GM18870 (cell line): ENCODE data around the gene CAMP.
"Not testable (repeated sequence)": the region's sequence is repeated elsewhere in the genome, so short reads cannot be mapped to it uniquely, and the experiment has no call there.

ENCODE experiments used
- ATAC-seq: cut with Tn5 transposase; IDR thresholded peaks from one replicate; pipeline ENCODE4 v1.9.1; 2021; ENCODE audit warnings: moderate library complexity; ENCODE audit not compliant: unreplicated experiment

CAMP gene

DNA sequence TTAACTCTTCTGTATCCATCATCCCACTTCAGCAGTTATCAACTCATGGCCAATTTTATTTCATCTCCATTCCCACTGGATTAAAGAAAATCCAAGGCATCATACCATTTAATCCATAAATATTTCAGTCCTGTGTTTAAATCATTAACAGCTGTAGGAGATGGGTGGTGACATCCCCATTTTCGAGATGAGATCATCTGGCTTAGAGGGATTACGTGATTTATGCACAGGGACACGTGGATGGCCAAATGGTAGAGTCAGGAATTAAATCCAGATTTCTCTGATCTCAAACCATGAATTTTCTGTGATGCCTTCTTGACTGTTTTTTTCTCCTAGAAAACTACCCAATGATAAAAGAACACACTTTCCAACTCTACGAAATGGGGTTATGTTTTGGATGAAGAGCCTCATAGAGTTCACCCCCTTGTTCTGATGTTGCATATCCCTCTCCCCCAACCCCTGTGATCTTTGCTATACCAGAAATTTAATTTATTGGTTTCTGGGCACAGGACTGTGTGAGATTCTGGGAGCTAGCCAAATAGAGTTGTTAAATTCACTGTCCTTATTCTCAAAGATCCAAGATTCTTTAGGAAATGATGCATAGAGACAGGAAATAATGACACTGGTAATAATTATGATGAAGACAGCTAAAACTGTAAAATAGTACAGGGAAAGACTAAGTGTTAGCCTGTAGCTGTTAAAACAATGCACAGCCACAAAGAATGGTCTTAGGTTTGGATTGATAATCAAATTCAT, 25.0 kb downstream of the CAMP start:
- ATAC-seq: no peak

DNA sequence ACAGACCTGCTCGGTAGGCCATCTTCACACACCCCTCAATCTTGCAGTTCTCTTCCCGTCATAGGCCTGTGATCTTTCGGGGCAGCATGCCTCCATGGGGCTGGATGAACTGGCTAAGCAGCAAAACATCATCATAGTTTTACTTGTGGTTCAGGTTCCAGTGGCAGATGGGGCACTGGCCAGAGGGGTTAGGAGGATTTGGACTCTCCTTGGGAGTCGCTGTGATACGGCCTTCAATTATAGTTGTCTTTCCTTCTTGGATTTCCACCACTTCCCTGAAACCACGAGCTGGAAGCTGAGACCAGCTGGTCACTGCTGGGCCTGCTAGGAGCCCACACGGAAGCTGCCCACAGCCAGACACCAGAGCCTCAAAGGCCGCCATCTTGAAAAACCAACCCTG, 33.3 kb downstream of the CAMP start:
- ATAC-seq: no peak

DNA sequence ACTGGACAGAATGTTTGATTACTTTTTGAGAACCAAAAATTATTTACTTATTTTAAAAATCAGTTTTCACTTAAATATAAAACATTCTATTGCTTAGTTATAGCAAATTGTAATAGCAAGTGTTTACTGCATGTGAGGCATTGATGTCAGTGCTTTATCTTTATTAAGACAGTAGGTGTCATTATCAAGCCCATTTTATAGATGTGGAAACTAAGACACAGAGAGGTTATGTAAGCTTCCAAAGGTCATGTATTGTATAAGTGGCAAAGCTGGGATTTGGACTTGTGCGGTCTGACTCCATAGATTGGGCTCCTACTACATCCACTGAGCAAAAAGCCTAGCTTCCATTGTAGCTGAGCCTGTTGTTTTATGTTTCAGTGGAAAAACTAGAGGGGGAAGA, 35.2 kb downstream of the CAMP start:
- no peak for ATAC-seq

DNA sequence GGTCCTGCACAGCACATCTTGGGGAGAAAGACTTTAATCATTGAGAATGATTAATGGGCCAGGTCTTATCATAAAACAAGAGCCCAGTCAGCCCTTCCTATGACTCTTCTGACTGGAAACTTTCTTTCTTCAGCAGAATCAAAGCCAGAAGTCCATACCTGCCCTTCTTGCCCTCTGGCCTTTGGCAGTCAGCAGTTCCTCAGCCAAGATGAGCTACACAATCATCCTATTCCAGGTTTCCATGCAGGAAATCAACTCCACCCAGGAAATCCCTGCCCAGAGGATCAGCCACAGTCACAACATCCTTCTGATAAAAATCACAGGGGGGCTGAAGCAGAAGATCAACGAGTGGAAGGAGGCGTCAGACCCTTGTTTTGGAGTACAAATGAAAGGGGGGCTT, 44.5 kb downstream of the CAMP start:
- ATAC-seq: no peak

DNA sequence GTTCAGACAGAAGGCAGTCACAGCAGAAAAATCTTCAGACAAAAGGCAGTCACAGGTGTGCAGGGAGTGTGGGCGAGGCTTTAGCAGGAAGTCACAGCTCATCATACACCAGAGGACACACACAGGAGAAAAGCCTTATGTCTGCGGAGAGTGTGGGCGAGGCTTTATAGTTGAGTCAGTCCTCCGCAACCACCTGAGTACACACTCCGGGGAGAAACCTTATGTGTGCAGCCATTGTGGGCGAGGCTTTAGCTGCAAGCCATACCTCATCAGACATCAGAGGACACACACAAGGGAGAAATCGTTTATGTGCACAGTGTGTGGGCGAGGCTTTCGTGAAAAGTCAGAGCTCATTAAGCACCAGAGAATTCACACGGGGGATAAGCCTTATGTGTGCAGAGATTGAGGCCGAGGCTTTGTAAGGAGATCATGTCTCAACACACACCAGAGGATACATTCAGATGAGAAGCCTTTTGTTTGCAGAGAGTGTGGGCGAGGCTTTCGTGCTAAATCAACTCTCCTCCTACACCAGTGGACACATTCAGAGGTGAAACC, 45.2 kb downstream of the CAMP start:
- no peak for ATAC-seq

DNA sequence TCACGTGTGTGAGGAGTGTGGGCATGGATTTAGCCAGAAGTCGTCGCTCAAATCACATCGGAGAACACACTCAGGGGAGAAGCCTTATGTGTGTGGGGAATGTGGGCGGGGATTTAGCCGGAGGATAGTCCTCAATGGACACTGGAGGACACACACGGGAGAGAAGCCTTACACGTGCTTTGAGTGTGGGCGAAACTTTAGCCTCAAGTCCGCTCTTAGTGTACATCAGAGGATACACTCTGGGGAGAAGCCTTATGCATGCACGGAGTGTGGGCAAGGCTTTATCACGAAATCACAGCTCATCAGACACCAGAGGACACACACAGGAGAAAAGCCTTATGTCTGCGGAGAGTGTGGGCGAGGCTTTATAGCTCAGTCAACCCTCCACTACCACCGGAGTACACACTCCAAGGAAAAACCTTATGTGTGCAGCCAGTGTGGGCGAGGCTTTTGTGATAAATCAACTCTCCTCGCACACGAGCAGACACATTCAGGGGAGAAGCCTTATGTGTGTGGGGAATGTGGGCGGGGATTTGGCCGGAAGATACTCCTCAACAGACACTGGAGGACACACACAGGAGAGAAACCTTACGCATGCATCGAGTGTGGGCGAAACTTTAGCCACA, 45.8 kb downstream of the CAMP start:
- ATAC-seq: no peak

DNA sequence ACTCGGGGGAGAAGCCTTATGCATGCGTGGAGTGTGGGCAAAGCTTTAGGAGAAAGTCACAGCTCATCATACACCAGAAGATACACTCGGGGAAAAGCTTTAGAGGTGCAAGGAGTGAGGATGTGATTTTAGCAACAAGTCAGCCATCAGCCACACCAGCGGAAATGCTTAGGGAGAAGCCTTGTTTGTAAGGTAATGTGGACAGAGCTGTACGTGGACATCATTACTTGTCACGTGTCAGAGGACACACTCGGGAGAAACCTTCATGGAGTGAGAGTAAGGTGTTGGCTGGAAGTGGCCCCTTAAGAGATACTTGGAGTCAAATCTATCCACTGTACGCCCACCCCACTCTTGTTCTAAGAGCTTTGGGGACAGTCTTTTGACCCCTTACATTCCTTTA, 46.3 kb downstream of the CAMP start:
- ATAC-seq: no peak

DNA sequence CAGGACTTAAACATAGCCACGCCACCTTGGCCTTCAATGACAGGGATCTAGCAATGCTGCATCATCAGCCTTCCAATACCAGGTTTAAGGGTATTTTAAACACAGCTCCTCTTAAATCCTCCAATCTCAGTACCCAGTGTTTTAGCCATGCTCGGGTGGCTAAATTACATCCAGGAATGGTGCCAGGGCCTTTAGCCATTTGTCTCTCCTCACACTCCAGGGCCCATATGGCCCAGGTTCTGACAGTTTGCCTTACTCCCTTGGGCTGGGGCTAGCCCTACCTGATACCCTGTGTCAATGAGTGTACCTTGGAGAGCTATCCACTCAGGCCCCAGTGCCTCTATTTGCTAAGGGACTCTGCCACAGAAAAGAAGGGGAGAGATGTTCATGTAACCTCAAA, 47.0 kb downstream of the CAMP start:
- ATAC-seq: no peak

DNA sequence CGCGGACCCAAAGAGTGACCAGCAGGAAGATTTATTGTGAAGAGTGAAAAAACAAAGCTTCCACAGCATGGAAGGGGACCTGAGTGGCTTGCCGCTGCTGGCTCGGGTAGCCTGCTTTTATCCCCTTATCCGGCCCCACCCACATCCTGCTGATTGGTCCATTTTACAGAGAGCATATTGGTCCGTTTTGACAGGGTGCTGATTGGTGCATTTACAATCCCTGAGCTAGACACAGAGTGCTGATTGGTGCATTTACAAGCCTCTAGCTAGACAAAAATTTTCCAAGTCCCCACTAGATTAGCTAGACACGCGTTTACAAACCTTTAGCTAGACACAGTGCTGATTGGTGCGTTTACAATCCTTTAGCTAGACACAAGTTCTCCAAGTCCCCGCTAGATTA, 47.9 kb downstream of the CAMP start:
- not testable (repeated sequence) for ATAC-seq

DNA sequence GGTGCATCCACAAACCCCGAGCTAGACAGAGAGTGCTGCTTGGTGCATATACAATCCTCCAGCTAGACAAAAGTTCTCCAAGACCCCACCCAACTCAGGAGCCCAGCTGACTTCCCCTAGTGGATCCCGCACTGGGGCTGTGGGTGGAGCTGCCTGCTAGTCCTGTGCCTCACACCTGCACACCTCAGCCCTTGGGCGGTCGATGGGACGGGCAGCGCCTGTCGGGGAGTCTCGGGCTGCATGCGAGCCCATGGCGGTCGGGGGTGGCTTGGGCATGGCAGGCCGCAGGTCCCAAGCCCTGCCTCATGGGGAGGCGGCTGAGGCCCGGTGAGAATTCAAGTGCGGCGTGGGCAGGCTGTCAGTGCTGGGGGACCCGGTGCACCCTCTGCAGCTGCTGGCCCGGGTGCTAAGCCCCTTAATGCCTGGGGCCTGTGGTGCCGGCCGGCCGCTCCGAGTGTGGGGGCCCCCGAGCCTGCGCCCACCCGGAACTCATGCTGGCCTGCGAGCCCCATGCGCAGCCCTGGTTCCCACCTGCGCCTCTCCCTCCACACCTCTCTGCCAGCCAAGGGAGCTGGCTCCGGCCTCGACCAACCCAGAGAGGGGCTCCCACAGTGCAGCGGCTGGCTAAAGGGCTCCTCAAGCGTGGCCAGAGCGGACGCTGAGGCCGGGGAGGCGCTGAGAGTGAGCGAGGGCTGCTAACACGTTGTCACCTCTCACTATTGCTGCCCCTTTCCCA, 48.6 kb downstream of the CAMP start:
- ATAC-seq: no peak

DNA sequence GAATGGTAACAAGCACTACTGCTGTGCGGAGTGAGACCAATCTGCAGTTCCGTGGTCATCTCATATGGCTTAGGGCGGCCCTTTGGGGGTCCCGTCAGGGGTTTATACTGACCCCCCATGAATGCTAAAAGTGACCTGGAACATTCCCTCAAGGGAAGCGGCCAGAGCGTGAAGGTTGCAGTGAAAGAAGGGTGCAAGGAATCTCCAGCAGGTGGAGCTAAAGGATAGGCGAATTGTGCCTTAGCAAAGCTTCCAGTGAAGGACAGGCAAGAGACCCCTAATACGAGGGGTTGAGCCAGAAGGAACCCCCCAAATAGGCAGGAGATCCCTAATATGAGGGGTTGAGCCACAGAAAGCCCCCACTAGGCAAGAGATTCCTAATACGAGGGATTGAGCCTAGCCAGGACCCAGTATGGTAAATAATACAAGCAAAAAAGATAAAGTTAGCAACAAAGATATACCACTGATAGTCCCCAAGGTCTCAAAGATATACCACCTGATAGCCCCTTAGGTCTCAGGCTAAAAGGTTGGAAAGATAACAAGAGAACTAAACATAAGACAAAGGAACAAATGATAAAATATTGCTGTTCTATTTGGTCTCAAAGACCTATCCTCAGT, 50.4 kb downstream of the CAMP start:
- ATAC-seq: no peak

DNA sequence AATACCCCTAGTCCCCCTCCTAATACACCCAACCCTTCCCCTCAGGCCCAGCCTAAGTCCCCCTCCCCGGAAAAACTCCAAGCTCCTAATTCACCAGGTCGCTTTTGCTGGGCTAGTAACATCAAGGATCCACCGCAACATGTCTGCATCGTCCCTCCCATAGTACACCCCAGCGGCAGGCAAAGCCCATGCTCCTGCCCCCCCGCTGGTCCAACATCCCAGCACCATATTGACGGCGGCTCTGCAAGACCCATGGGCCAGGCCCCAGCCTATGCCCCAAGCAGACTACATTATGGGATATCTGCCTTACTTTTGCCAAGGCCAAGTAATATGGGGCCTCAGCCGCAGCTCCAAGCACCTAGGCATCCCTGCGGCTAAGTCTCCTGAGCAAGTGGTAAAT, 51.2 kb downstream of the CAMP start:
- ATAC-seq: no peak
